K562 (cell line): Measurements from ENCODE around the gene SFXN5. TPM values are rescaled to one million over a fixed set of nuclear protein-coding genes. Genes with fewer than 3 reads are reported as not detected.

Experiments used
- CHD1 ChIP-seq: fragments of 200-600 bp; sonication (generic); IDR thresholded peaks from one replicate; pipeline ENCODE4 v1.6.1; 2012; ENCODE audit warnings: mild to moderate bottlenecking, moderate library complexity, low read length, inconsistent platforms
- CREBBP ChIP-seq: IDR thresholded peaks from one replicate; pipeline ENCODE4 v1.6.1; 2012; ENCODE audit warnings: low read depth, mild to moderate bottlenecking, control low read depth, inconsistent platforms, low read length
- IRF1 ChIP-seq: sonication (generic); formaldehyde crosslinking; IDR thresholded peaks from 2 replicates; pipeline ENCODE4 v1.8.0; 2022; ENCODE audit warnings: missing genetic modification reagents, mild to moderate bottlenecking, borderline replicate concordance
- MAZ ChIP-seq, 2 experiments: fragments of 450-650 bp in 1 of 2; sonication (generic) in 1 of 2; formaldehyde crosslinking; IDR thresholded peaks in 1 of 2; conservative IDR thresholded peaks in 1 of 2; 2 replicates each; pipeline versions ENCODE4 v1.4.0 to v1.5.0; 2020; ENCODE audit warnings: mild to moderate bottlenecking in 1 of 2, missing genetic modification reagents in 1 of 2
- MCM5 ChIP-seq: fragments of 450-650 bp; IDR thresholded peaks from 2 replicates; pipeline ENCODE4 v1.6.1; 2016; ENCODE audit warnings: low read depth
- ZNF133 ChIP-seq: fragments of 250-450 bp; sonication (Bioruptor Pico); IDR thresholded peaks from 2 replicates; pipeline ENCODE4 v1.4.0; 2020; ENCODE audit warnings: mild to moderate bottlenecking
- ZNF263 ChIP-seq: sonication (generic); formaldehyde crosslinking; IDR thresholded peaks from 2 replicates; pipeline ENCODE4 v1.8.0; 2022; ENCODE audit warnings: mild to moderate bottlenecking, missing genetic modification reagents, borderline replicate concordance
- ZNF384 ChIP-seq: IDR thresholded peaks from 2 replicates; pipeline ENCODE4 v1.6.1; 2012; ENCODE audit warnings: low read depth, low read length, improper control_type of control experiment
- polyA plus RNA-seq, 8 experiments: library from polyadenylated mRNA; depleted of rRNA in 4 of 8; stranded (reverse) in 5 of 8; unstranded in 3 of 8; fragments of >200 nt; fragmentation: Nextera tagmentation in 2 of 8; fragmentation: Illumina TruSeq in 1 of 8; extraction: Ambion mirVana in 2 of 8; extraction: Trizol in 1 of 8; gene quantifications; 2 replicates each; pipeline versions ENCODE4 v1.2.1 to v1.2.3, GENCODE V29; 2011 to 2014; ENCODE audit warnings: inconsistent platforms in 1 of 8, missing spikeins in 1 of 8
- total RNA-seq, 7 experiments: library from RNA; depleted of rRNA in 6 of 7; stranded (reverse); fragments of >200 nt in 6 of 7; fragmentation: Illumina TruSeq in 2 of 7; extraction: Trizol in 2 of 7; gene quantifications; 2 replicates each; pipeline versions ENCODE4 v1.2.1 to v1.2.3, GENCODE V29; 2011 to 2021; ENCODE audit warnings: low replicate concordance in 1 of 7
- TF ChIP-seq, protein P1 (sequence below): fragments of 200-800 bp; sonication (Bioruptor generic); IDR thresholded peaks from 2 replicates; pipeline ENCODE4 v1.6.1; 2016; ENCODE audit warnings: missing genetic modification characterization, missing compliant biosample characterization
- TF ChIP-seq, protein P2 (sequence below): sonication (generic); formaldehyde crosslinking; IDR thresholded peaks from 2 replicates; pipeline ENCODE4 v1.8.1; 2023; ENCODE audit warnings: missing genetic modification reagents, mild to moderate bottlenecking, borderline replicate concordance
- TF ChIP-seq, protein P3 (sequence below): fragments of 250-450 bp; sonication (Bioruptor Pico); IDR thresholded peaks from 2 replicates; pipeline ENCODE4 v1.8.0; 2021; ENCODE audit warnings: borderline replicate concordance, mild to moderate bottlenecking, moderate library complexity; ENCODE audit not compliant: poor library complexity, severe bottlenecking

The SFXN5 gene
- total and polyA plus RNA-seq, 9 of the 15 experiments (the other 6 are each of a cell fraction or from before 2014, with no cell fraction given) = 8.3 to 22.6 (median 16.0) TPM

- TF ChIP-seq, protein P1, sequence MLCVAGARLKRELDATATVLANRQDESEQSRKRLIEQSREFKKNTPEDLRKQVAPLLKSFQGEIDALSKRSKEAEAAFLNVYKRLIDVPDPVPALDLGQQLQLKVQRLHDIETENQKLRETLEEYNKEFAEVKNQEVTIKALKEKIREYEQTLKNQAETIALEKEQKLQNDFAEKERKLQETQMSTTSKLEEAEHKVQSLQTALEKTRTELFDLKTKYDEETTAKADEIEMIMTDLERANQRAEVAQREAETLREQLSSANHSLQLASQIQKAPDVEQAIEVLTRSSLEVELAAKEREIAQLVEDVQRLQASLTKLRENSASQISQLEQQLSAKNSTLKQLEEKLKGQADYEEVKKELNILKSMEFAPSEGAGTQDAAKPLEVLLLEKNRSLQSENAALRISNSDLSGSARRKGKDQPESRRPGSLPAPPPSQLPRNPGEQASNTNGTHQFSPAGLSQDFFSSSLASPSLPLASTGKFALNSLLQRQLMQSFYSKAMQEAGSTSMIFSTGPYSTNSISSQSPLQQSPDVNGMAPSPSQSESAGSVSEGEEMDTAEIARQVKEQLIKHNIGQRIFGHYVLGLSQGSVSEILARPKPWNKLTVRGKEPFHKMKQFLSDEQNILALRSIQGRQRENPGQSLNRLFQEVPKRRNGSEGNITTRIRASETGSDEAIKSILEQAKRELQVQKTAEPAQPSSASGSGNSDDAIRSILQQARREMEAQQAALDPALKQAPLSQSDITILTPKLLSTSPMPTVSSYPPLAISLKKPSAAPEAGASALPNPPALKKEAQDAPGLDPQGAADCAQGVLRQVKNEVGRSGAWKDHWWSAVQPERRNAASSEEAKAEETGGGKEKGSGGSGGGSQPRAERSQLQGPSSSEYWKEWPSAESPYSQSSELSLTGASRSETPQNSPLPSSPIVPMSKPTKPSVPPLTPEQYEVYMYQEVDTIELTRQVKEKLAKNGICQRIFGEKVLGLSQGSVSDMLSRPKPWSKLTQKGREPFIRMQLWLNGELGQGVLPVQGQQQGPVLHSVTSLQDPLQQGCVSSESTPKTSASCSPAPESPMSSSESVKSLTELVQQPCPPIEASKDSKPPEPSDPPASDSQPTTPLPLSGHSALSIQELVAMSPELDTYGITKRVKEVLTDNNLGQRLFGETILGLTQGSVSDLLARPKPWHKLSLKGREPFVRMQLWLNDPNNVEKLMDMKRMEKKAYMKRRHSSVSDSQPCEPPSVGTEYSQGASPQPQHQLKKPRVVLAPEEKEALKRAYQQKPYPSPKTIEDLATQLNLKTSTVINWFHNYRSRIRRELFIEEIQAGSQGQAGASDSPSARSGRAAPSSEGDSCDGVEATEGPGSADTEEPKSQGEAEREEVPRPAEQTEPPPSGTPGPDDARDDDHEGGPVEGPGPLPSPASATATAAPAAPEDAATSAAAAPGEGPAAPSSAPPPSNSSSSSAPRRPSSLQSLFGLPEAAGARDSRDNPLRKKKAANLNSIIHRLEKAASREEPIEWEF (CRISPR knock-in tag) = no peak
- TF ChIP-seq MAZ (CRISPR knock-in tag; conservative IDR thresholded peaks at IDR 0.05 in 1 of 2, IDR thresholded peaks at IDR 0.05 in 1 of 2) = peak in 1 of 2 experiments; percentile 21; a peak in 1 of 4 replicates
- TF ChIP-seq, protein P2, sequence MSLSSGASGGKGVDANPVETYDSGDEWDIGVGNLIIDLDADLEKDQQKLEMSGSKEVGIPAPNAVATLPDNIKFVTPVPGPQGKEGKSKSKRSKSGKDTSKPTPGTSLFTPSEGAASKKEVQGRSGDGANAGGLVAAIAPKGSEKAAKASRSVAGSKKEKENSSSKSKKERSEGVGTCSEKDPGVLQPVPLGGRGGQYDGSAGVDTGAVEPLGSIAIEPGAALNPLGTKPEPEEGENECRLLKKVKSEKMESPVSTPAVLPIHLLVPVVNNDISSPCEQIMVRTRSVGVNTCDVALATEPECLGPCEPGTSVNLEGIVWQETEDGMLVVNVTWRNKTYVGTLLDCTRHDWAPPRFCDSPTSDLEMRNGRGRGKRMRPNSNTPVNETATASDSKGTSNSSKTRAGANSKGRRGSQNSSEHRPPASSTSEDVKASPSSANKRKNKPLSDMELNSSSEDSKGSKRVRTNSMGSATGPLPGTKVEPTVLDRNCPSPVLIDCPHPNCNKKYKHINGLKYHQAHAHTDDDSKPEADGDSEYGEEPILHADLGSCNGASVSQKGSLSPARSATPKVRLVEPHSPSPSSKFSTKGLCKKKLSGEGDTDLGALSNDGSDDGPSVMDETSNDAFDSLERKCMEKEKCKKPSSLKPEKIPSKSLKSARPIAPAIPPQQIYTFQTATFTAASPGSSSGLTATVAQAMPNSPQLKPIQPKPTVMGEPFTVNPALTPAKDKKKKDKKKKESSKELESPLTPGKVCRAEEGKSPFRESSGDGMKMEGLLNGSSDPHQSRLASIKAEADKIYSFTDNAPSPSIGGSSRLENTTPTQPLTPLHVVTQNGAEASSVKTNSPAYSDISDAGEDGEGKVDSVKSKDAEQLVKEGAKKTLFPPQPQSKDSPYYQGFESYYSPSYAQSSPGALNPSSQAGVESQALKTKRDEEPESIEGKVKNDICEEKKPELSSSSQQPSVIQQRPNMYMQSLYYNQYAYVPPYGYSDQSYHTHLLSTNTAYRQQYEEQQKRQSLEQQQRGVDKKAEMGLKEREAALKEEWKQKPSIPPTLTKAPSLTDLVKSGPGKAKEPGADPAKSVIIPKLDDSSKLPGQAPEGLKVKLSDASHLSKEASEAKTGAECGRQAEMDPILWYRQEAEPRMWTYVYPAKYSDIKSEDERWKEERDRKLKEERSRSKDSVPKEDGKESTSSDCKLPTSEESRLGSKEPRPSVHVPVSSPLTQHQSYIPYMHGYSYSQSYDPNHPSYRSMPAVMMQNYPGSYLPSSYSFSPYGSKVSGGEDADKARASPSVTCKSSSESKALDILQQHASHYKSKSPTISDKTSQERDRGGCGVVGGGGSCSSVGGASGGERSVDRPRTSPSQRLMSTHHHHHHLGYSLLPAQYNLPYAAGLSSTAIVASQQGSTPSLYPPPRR (CRISPR knock-in tag) = no peak
- TF ChIP-seq MCM5 = no peak
- TF ChIP-seq ZNF384 = no peak
- TF ChIP-seq, protein P3, sequence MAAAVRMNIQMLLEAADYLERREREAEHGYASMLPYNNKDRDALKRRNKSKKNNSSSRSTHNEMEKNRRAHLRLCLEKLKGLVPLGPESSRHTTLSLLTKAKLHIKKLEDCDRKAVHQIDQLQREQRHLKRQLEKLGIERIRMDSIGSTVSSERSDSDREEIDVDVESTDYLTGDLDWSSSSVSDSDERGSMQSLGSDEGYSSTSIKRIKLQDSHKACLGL (CRISPR knock-in tag) = no peak
- 0 out of 2 replicates have a peak, but pooled peaks have one; percentile 12 for TF ChIP-seq ZNF263 (CRISPR knock-in tag)
- no peak for TF ChIP-seq CHD1
- no peak for TF ChIP-seq CREBBP
- no peak for TF ChIP-seq ZNF133 (CRISPR knock-in tag)
- no peak for TF ChIP-seq IRF1 (CRISPR knock-in tag)
These were observed 711 bp downstream of the SFXN5 start (continued) for GRCh38 chr2:73070643-73071359.
